Activated CD4-positive, CD25-positive, alpha-beta regulatory T cell treated with anti-CD3 and anti-CD28 coated beads, Interleukin-2, amount 50 U/mL, for 24 hours (primary cell): Measurements from ENCODE around the gene CELA3B.
A peak's percentile ranks its signal among the peaks of the same experiment; 100 is the strongest.
"Not testable (repeated sequence)": the region's sequence is repeated elsewhere in the genome, so short reads cannot be mapped to it uniquely, and the experiment has no call there.

Source experiments
- ATAC-seq, 2 donors: fragments of 150-1000 bp; cut with Tn5 transposase; one replicate each; pipeline ENCODE4 v1.10.0; 2021; ENCODE audit warnings: mild to moderate bottlenecking in 1 of 2, moderate library complexity in 1 of 2

Gene CELA3B

DNA sequence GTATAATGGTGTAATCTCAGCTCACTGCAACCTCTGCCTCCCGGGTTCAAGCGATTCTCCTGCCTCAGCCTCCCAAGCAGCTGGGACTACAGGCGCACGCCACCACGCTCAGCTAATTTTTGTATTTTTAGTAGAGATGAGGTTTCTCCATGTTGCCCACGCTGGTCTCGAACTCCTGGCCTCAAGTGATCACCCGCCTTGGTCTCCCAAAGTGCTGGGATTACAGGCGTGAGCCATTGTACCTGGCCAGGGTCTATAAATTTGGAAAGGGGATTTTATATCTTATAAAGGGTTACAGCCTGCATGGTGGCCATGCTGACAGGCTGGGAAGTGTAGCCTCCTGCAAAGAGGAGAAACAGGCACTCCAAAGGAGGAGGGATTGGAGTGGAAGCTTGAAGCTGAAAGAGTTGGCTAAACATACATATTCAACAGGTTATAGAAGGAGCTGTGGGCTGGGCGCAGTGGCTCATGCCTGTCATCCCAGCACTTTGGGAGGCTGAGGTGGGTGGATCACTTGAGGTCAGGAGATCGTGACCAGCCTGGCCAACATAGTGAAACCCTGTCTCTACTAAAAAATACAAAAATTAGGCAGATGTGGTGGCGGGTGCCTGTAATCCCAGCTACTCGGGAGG is 37.9 kb downstream of the CELA3B start:
- ATAC-seq = not testable (repeated sequence)

DNA sequence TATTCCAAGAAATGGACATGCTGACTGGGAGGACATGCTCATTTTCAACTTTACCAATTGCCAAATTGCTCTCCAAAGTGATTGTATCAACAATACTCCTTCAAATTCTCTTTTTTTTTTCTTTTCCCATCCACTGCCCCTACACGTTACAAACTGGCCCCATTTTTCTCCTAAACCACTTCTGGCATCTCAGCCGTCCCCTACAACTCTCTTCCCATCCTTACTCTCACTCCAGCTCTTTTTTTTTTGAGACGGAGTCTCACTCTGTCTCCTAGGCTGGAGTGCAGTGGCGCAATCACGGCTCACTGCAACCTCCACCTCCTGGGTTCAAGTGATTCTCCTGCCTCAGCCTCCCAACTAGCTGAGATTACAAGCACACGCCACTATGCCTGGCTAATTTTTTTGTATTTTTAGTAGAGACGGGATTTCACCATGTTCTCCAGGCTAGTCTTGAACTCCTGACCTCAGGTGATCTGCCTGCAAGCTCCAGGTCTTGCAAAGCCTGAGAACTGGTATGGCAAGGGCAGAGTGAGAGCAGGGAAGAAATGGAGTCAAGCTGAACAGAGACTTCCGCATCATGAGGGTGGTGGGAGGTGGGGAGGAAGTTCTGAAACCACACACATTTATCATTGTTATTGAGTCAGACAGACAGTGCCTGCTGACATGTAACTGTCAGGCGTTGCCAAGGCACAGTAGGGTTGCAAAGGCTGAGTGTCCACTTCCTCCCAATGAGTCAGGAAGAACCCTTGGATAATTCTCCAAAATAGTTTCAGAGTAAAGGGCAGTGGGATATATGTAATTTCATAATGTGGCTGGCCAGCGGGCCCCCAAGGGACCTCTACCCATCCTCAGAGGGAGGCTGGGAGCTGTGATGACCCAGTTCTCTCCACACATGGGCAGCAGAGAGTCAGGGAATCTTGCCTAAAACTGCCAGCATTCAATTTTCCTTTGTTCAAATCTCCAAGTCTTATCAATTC is 42.0 kb downstream of the CELA3B start:
- ATAC-seq = peak; percentile 99 to 100

DNA sequence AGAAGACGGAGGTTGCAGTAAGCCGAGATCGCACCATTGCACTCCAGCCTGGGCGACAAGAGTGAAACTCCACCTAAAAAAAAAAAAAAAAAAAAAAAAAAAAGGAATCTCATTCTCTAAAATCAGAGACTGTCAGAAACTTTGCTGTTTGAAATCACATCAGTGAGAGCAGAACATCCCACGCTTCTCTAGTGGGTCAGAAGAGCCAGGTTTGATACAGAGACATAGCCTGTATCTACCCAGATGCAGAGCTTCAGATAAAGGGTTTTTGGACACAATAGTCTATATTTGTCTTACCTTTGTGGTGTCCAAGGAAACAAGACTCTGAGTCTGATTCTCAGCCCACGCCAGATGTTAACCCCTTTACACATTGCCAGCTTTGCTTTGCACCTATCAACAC is 44.2 kb downstream of the CELA3B start:
- no peak for ATAC-seq

DNA sequence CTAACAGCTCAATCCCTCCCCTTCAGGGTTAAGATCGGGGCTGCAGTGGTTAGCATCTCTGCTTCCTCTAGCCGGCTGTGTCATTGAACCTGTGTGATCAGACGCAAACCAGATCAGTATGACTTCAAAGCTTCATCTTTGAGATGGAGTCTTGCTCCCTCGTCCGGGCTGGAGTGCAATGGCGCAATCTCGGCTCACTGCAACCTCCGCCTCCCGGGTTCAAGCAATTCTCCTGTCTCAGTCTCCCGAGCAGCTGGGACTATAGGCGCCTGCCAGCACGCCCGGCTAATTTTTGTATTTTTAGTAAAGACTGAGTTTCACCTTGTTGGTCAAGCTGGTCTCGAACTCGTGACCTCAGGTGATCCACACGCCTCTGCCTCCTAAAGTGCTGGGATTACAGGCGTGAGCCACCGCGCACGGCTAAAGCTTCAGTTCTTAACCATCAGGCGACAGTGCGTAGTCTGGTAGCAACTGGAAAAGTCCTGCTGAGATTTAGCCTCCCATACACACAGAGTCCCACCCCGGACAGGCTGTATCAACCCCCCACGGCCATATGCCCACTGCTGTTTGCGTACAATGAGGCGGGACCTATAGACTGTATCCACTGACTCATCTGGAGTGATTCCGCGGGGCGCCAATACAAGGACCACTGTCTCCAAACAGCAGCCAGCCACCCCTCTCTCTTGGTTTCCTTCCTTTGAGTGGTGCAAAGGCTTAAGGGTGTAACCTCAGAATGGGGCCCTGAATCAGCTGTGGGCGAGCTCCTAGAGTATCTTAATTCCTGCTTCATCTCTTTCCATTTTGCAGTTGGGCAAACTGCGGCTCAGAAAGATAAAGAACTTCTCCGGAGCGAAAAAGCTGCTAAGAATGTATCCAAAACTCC is 47.9 kb downstream of the CELA3B start:
- peak; percentile 69 to 73 for ATAC-seq

DNA sequence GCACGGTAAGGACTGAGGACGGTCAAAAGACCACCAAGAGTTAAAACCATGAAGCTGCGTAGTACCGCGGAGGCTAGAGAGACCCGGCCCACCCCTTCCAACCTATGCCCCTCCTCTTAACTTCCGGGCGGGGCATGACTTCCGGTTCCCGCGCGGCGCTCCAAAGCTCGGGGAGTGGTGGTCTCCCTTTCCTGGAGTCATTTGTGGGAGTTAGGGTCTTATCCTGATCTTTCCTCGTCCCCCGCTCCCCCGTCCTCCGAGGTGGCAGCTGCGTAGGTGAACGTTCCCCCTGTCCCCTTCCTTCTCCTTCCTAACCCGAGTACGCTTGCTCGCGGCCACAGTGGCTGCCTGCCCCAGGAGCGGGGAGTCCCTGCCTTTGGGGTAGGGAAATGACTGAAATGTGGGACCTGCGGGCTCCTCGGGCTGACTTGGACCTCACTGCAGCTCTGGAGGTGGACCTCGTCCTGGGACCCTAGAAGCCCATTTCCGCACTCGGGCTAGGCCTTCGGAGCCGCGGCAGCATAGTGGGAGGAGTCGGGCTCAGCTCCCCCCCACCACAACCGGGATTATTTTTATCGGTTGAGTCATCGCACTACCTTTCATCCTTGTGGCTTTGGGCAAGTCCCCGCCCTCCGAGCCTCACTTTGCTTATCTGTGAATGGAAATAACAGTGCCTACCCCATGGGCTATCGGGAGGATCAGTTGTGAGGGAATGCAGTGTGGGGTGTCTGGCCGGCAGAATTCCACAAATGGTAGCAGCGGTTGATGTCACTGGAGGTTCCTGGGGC is 48.7 kb downstream of the CELA3B start:
- peak; percentile 80 to 88 for ATAC-seq

DNA sequence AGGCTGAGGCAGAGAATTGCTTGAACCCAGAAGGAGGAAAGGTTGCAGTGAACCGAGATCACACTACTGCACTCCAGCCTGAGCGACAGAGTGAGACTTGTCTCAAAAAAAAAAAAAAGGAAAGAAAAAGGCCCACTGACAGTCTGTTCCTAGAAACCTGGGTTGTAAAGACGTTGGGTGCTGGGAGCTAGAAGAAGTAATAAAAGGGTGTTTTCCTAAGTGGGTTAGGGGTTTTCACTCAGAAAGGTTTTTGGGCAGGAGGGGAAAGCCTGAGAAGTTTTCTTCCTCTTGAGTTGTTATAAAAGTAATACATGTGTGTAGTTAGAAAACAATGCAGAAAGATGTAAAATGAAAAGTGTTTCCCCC is 50.1 kb downstream of the CELA3B start:
- ATAC-seq = no peak

DNA sequence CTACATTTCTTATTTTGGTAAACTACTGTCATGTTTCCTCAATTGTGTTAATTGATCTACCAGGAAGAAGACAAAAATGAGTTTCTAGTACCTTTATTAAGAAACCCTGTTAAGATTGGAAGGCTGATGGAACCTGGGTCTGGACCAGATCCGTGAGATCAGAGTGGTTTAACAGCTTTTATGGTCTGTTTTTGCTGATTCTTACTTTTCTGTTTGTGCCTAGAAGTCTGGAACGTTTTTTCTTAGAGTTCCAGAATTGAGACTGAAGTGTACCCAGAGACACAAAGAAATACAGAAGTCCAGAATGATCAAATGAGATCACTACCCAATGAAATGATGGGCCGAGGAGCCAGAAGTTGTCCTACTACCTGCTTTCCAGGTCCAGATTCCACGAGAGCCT is 53.2 kb downstream of the CELA3B start:
- ATAC-seq = no peak

DNA sequence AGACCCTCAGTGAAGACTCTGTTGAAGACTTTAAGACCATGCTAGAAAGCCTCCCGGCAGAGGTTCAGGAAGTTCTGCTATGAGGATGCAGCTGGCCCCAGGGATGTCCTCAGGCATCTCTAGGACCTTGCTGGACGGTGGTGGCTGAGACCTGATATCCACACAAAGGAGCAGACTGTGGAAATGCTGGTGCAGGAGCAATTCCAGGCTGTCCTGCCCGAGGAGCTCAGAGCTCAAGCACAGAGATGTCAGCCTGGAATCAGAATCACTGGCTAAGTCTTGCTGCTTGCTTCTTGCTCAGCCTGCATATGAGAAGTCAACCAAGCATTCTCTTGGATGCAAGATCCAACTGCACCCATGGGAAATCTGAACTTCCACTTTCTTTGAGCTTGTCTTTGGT is 53.7 kb downstream of the CELA3B start:
- no peak for ATAC-seq

DNA sequence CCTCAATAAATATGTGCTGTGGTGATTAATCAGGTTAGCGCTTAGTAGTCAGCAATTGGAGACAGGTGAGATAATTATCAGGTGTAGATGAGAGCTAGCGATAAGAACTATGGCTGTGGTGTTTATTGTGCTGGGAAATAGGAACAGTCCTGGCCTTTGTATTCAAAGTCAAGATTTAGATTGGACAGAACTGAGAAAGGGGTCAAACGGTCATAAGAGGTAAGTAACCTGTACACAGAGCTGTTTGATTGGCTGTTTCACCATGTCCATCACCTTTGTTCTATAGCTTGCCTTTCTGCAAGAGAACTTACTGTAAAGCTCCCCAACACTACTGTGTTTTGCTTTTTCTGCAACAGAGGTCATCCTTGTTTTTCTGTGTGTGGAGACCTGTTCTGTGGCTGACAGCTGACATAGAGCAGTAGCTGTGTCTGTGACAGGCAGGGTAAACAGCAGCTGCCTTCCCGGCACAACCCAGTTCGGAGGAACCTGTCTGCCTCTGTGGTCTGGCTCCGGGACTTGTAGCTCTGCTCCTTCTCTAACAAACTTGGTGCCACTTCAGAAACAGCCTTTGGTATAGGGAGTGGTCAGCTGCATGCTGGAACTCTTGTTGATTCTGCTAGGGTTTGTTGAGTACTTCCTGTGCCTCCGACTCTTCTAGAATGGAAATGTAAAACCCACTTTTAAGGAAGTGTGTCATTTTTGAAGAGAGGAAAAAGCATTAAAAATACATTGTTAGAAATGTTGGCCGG is 54.6 kb downstream of the CELA3B start:
- ATAC-seq = peak; percentile 26 to 37

DNA sequence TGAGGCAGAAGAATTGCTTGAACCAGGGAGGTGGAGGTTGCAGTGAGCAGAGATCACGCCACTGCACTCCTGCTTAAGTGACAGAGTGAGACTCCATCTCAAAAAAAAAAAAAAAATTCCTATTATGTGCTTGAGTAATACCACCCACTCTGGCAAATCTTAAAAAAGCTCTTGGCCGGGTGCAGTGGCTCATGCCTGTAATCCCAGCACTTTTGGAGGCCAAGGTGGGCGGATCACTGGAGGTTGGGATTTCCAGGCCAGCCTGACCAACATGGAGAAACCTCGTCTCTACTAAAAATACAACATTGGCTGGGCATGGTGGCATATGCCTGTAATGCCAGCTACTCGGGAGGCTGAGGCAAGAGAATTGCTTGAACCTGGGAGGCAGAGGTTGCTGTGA is 58.0 kb downstream of the CELA3B start:
- ATAC-seq = not testable (repeated sequence)

DNA sequence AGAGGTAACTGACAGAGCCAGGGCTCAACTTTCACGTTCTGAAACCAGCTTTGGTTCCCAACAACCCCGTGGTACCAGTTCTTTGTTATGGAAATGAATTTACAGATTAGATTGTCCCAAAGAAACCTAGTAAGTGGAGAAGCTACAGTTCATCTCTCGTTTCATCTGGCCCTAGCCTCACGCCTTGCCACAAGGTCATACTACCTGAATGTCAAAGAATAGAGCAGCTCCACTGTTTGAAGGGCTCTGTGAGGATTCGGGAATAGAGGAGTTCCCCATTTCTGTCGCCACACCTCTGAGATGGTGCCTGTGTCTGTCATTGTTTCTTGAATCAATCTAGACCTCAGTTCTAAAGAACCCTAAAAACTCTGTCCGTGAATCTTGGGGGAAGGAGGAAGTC is 60.7 kb downstream of the CELA3B start:
- ATAC-seq = no peak

DNA sequence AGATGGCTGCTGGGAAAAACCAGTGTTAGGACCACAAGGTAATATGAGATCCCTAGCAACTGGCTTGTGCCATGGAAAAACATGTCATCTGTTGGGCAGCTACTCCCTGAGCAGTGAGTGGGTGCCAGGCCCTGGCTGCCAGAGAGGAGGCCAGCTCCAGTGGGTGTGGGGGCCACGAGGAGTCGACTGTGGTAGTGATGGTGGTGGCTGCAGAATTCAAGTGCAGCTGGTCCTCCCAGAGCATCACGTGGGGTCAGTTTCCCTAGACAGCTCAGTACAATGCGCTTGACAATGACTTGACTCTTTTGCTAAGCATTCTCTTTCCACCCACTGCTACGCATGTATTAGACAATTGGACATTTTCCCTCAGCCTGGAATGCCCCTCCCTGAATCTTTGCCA is 61.2 kb downstream of the CELA3B start:
- no peak for ATAC-seq
